Measurements from ENCODE around the gene VMP1.
"Not testable (repeated sequence)": the region's sequence is repeated elsewhere in the genome, so short reads cannot be mapped to it uniquely, and the experiment has no call there.

VMP1 gene

DNA sequence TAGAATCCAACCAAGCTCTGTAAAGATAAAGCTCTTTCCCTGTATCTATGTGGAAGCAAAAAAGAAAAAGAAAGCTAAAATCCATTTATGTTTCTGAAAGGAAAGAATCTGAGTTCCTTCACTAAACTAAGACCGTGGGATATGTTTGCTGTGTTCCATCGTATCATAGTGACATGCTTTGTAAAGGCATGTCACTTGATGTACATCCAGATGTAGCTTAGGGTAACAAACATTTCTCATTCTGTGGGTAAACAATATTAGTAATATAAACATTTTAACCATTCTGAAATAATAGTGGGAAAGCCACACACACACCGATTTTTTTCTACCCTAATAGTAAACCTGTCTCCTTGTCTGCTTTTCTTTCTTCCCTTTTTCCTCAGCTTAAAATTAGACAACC, 107.2 kb downstream of the VMP1 start:
- no peak for DNase-seq

DNA sequence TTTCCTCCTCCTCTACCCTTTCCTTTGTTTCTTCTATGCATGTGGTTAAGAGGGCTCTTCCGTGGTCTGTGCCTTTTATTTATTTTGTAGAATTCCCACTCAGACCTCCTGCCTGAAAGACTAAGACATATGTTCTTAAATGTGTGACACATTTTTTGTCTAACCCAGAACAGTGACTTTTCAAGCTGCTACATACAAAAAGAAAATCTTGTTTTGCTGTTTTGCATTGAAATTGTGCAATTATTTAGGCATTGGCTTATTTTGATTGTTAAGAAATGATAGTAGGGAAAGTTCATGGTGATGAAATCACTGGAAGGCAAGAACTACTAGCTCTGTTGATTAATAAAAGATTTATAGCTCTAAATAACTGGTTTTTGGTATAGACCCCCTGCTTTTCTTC, 108.5 kb downstream of the VMP1 start:
- DNase-seq: no peak

DNA sequence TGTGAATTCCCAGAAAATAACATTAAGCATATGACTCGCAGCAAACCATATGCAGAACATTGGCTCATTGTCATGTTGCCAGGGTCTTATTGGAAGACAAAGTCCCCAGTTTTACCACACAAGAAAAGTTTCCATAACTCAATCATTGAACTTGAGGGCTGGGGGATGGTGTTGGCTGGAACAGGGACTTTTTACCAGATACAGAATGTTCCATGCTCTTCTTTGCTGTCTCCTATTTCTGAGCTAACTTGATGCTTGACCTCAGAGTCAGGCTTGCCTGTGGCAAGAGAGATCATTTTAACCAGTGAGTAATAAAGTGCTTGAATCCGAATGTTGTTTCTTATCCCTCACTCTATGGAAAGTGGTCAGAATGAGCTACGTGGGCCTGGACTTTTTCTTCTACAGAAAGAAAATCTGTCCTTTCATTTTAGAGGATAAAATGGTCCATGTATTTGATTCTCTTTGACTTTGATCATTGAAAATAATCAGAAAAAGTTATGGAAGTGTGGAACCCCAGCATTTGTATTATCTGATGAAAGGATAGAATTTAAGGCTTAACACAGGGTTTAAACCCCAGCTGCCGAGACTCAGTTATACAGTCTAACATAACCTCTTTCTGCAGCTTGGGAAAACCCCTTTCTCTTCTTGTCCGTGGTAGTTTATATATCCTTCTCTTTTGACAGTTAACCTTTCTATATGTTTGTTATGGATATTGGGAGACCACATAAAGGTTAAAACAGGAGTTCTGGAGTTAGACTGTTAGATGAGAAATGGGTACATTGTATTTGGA, 118.3 kb downstream of the VMP1 start:
- no peak for DNase-seq

DNA sequence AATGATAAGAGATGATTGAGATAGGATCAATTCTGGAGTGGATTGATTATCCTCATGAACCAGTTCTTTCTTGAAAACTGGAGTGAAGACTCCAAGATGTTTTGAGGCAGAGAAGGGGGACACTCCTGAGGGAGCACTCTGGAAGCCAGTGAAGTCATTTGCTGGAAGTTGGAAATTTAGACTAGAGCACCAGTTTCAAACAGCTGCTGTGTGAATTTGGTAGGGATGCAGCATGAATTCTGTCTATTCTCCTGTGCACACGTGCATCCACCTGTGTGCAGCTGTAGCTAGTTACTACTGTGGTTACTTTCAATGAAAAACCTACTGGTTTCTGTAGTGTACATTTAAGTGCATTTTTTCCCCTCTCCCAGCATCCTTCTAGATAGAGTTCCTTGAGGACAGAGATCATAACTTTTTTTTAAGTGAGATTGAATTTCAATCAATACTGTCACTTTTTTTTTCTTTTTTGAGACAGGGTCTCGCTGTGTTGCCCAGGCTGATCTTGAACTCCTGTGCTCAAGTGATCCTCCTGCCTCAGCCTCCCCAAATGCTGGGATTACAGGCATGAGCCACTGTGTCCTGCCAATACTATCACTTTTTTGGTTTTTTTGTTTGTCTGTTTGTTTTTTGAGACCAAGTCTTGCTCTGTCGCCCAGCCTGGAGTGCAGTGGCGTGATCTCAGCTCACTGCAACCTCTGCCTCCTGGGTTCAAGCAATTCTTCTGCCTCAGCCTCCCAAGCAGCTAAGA, 119.4 kb downstream of the VMP1 start:
- DNase-seq: no peak

DNA sequence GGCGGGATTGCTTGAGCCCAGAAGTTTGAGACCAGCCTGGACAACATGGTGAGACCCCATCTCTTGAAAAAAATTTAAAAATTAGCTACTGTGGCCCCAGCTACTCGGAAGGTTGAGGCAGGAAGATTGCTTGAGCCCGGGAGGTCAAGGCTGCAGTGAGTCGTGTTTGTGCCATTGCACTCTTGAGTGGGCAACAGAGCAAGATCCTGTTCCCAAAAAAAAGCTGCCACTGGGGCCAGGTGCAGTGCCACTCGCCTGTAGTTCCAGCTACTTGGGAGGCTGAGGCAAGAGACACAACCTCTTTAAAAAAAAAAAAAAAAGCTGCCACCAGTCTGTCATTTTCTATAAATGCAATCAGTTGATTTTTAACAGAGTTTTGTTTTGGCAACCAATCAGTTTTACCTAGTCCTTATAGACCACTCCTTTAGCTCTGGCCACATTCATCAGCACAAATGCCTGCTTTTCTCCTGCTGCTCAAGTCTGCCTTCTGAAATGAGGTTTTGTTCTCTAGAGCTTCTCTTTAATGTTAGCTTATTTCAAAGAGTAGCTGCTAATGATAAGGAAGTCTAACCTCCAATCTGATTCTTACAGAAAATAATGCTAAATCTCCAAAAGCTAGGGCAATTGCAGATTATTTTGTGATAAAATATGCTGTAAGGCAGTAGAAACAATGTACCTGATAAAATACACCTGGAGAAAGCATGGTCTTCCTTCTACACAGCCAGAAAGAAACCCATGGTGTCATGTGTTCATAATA, 120.4 kb downstream of the VMP1 start:
- DNase-seq: no peak

DNA sequence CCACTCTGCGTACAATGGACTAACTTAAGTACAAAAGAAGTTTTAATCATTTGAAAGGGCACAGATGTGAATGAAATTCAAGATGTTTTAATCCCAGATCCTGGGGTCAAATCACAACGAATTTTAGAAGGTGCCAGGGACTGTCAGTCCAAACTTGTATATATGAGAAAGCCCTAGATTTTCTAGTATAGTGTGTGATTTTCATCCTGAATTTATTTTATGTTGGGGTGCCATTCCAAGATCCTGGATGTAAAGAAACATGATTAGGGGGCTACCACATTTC, 121.0 kb downstream of the VMP1 start:
- DNase-seq: no peak

DNA sequence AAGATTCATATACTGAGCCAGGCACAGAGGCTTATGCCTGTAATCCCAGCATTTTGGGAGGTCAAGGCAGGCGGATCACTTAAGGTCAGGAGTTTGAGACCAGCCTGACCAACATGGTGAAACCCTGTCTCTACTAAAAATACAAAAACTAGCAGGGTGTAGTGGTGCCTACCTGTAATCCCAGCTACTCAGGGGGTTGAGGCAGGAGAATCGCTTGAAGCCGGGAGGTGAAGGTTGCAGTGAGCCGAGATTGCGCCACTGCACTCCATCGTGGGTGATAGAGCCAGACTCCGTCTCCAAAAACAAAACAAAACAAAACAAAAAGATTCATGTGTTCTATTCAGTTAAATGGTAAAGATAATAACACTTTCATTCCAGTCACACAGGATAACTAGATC, 121.4 kb downstream of the VMP1 start:
- not testable (repeated sequence) for DNase-seq

DNA sequence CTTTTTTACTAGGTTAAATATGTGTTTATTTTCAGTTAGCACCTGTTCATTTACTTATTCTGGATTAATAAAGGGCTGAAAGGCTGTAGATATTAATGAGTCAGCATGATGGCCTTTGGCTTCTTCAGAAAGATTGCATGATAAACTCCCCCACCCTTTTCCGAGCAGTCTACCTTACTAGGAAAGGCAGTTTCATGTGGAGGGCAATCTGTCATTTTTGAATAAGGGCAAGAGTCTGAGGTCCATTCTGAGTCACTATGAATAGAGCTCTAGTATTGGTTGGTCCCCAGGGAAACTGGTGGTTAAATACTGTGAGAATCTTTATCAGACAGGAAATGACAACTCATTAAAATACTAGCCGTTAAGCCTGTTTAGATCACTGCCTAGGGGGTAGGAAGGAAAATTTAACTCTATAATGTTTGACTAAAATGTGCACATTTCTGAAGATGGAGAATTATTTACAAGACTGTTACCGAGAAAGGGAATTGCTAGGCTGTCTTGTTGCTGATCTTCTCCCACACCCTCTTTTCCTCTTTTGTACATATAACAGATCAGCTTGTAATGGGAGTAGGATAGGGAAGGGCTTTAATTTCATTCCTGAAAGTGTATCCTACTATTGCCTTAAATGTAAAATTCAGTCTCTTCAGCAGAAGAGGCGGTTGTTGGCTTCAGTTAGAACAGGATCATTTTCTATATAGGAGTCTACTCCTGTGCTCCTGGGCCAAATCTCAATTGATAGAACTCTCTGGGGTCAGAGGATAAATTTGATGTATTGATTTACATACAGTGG, 122.0 kb downstream of the VMP1 start:
- peak; percentile 67 for DNase-seq

DNA sequence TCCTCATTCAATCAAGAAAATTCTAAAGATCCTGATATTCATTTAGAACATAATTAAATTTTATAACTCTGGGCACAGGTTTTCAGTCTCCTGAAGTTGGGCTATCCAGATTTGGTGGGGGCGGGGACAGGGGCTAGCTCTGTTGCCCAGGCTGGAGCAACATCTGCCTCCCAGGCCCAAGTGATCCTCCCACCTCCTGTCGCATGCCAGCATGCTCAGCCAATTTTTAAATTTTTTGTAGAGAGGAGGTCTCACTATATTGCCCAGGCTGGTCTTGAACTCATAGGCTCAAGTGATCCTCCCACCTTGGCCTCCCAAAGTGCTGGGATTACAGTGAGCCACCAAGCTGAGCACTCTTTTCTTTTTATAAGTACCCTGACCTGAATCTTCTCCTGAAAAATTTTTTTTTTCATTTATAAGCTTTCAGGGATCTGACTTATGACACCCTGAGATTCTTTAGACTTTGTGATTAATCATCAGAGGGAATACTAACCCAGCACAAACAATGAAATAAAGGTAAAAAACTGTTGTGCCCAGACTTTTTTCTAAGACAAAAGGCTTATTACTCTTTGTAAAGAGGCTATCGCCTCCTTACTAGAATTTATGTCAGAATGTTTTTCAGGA, 122.7 kb downstream of the VMP1 start:
- DNase-seq: no peak

DNA sequence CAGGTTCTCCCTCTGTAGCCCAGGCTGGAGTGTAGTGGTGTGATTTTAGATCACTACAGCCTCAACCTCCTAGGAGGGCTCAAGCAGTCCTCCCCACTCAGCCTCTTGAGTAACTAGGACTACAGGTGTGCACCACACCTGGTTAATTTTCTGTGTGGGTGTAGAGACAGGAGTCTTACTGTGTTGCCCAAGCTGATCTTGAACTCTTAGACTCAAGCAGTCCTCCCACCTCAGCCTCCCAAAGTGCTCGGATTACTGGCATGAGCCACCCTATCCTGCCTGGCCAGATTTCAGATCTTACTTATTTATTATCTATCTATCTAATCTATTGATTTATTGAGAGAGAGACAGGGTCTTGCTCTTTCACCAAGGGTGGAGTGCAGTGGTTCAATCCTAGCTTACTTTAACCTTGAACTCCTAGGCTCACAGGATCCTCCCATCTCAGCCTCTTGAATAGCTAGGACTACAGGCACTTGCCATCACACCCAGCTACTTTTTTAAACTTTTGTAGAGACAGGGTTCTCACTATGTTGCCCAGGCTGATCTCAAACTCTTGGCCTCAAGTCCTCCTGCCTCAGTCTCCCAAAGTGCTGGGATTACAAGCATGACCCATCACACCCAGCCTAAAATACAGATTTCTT, 123.5 kb downstream of the VMP1 start:
- no peak for DNase-seq

DNA sequence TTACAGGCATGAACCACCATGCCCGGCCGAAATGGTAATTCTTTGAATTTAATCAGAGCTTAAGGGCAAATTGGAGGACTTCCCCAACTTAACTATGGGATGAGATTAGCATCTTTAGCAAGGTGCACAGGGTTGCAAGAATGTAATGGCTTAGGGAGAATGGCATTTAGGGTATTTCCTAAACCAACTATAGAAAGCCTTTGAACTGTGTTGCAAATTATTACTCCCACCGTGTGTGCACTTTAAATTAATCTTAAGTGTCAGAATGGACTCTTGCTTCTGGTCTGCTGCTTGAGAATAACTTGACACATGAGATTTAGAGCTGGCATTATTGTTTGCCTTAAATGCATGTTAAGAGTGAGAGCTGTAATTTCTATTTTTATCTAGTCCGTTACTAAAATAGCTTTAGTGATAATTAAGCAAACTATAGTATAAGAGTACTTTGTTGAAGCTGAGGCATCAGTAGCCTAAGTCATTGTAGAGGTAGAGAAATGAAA, 125.5 kb downstream of the VMP1 start:
- DNase-seq: no peak

DNA sequence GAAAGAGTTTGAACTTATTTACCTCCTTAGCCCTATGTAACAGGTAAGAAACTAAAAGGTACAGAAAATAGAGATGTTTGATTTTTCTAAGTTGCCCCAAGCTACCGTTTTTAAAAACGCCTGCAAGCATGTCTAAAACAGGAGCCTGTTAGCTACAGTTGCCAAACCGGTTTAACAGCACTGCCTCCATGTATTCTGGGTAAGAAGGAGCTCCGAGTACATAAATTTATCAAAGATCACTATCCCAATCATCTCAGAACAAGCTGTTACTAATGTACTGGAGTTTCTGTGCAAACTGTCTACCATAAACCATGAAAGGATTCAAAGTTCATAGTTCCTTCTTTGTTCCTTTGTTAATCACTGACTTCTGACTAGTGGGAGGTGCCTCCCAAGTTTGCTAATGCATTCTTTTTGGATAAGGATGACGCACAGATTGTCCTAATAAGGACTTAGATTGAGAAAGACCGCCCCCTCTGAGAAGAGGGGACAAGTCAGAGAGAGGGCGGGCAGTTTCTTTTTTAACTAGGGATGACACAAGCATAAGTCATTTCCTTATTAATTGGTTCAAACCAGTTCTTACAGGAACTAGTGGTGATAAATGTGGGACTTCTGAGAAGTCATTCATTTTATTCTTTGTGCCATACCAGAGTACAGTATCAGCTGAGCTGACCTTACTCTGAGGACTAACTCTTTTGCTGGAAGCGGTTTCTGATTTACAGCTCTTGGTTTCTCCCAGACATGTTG, 130.0 kb downstream of the VMP1 start:
- peak; percentile 100 for DNase-seq

DNA sequence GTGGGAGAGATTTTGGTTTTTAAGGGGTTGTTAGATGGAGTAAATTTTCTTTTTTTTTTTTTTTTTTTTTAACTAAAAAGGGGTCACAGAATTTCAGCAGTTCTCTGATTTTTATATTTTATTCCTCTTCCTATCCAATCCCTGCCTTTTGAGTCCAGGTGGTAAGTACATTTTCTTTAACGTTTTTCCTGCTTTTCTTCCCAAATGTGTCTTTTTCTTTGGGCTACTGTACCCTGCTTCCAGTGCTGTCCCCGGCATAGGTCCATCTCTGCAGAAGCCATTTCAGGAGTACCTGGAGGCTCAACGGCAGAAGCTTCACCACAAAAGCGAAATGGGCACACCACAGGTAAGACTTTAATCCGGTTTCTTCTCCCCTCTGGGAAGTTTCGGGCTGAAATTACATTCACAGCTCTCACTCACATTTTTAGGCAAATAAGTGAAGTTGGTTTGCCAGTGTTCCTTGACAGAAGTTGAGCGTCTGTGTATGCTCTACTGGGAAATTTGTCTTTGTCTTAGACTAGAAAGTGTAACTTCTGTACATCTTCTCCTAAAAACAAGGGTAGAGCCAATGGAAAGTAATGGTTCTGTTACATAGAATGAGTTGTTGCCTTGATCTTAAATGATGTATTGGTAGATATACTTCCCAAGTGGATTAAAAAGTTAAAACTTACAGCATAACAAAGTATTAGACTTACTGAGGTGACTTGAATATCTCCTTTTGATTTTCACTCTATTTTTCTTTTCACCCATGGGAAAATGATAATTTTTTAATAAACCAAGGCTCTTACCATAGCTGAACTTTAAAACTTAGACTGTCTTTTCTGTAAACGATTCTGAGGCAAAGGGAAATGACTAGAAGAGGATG, 130.8 kb downstream of the VMP1 start:
- no peak for DNase-seq

DNA sequence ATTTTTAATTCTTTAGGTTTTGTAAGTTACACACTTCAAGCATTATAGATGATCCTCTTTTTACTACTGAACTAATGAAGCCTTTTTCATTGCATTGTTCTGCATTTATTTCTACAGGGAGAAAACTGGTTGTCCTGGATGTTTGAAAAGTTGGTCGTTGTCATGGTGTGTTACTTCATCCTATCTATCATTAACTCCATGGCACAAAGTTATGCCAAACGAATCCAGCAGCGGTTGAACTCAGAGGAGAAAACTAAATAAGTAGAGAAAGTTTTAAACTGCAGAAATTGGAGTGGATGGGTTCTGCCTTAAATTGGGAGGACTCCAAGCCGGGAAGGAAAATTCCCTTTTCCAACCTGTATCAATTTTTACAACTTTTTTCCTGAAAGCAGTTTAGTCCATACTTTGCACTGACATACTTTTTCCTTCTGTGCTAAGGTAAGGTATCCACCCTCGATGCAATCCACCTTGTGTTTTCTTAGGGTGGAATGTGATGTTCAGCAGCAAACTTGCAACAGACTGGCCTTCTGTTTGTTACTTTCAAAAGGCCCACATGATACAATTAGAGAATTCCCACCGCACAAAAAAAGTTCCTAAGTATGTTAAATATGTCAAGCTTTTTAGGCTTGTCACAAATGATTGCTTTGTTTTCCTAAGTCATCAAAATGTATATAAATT, 132.3 kb downstream of the VMP1 start:
- no peak for DNase-seq

DNA sequence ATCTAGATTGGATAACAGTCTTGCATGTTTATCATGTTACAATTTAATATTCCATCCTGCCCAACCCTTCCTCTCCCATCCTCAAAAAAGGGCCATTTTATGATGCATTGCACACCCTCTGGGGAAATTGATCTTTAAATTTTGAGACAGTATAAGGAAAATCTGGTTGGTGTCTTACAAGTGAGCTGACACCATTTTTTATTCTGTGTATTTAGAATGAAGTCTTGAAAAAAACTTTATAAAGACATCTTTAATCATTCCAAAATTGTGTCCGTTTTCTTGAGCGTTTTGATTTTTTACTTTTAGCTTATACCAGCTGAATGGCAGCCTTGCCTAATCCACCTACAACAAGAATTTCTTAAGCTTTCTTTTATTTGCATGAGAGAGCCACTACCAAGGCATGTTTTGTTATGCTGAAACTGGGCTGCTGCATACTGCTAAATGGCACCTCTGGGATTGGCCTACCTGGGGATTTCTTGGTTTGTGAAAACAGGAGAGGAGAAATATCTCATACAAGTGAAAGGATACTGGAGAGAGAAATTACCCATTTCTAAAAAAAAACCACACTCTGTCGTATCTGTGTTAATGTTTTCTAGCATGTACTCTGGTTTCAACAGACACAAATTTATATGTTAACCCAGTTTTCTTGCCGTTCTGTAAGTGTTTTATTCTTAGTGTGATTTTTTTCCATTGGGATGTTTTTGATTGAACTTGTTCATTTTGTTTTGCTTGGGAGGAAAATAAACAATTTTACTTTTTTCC, 133.1 kb downstream of the VMP1 start:
- DNase-seq: no peak

DNA sequence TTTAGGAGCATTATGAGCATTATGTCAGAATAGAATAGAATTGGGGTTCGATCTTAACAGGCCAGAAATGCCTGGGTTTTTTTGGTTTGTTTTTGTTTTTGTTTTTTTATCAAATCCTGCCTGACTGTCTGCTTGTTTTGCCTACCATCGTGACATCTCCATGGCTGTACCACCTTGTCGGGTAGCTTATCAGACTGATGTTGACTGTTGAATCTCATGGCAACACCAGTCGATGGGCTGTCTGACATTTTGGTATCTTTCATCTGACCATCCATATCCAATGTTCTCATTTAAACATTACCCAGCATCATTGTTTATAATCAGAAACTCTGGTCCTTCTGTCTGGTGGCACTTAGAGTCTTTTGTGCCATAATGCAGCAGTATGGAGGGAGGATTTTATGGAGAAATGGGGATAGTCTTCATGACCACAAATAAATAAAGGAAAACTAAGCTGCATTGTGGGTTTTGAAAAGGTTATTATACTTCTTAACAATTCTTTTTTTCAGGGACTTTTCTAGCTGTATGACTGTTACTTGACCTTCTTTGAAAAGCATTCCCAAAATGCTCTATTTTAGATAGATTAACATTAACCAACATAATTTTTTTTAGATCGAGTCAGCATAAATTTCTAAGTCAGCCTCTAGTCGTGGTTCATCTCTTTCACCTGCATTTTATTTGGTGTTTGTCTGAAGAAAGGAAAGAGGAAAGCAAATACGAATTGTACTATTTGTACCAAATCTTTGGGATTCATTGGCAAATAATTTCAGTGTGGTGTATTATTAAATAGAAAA, 133.8 kb downstream of the VMP1 start:
- DNase-seq: not testable (repeated sequence)

DNA sequence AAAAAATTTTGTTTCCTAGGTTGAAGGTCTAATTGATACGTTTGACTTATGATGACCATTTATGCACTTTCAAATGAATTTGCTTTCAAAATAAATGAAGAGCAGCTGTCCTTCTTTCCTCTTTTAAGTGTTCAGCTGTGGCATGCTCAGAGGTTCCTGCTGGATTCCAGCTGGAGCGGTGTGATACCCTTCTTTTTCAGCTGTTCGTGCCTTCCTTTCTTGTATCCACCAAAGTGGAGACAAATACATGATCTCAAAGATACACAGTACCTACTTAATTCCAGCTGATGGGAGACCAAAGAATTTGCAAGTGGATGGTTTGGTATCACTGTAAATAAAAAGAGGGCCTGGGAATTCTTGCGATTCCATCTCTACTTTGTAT, 134.4 kb downstream of the VMP1 start:
- not testable (repeated sequence) for DNase-seq
